CD4-positive, alpha-beta T cell treated with Interleukin-17A for 1 hour (primary cell): ENCODE data around the gene PEX7.
"Not testable (repeated sequence)": the region's sequence is repeated elsewhere in the genome, so short reads cannot be mapped to it uniquely, and the experiment has no call there.

Experiments
- DNase-seq: peaks from one replicate; pipeline ENCODE4 v3.0.0-alpha.2; 2020

The PEX7 gene

GRCh38 chr6:136822376-136823127 is at the start of gene PEX7:
Gene PEX7, plus strand, starts transcription at chr6:136822592. Its CDS starts 74 bp downstream, at chr6:136822666.
- peak; percentile 95 for DNase-seq

GRCh38 chr6:136772685-136773472 is 49.5 kb upstream of the PEX7 start:
- no peak for DNase-seq

GRCh38 chr6:136773473-136773796 is 49.0 kb upstream of the PEX7 start:
- no peak for DNase-seq

GRCh38 chr6:136774228-136775041 is 48.0 kb upstream of the PEX7 start:
- no peak for DNase-seq

- DNase-seq: no peak
These were observed 47.3 kb upstream of the PEX7 start for GRCh38 chr6:136775081-136775480.

GRCh38 chr6:136775548-136775947 is 46.8 kb upstream of the PEX7 start:
- no peak for DNase-seq

- DNase-seq: no peak
These were observed 44.7 kb upstream of the PEX7 start for GRCh38 chr6:136777651-136778050.

GRCh38 chr6:136779682-136780081 is 42.7 kb upstream of the PEX7 start:
- no peak for DNase-seq

- no peak for DNase-seq
These were observed 41.4 kb upstream of the PEX7 start for GRCh38 chr6:136780972-136781371.

- peak; percentile 33 for DNase-seq
These were observed 40.2 kb upstream of the PEX7 start for GRCh38 chr6:136782021-136782770.

GRCh38 chr6:136783021-136783420 is 39.4 kb upstream of the PEX7 start:
- no peak for DNase-seq

GRCh38 chr6:136783495-136784270 is 38.7 kb upstream of the PEX7 start:
- peak; percentile 40 for DNase-seq

GRCh38 chr6:136784271-136784664 is 38.1 kb upstream of the PEX7 start:
- no peak for DNase-seq

GRCh38 chr6:136784910-136785746 is 37.3 kb upstream of the PEX7 start:
- peak; percentile 49 for DNase-seq

GRCh38 chr6:136786658-136787057 is 35.7 kb upstream of the PEX7 start:
- DNase-seq: no peak

- DNase-seq: no peak
These were observed 34.7 kb upstream of the PEX7 start for GRCh38 chr6:136787726-136788068.

GRCh38 chr6:136788069-136788902 is 34.1 kb upstream of the PEX7 start:
- DNase-seq: peak; percentile 79

GRCh38 chr6:136789440-136789839 is 33.0 kb upstream of the PEX7 start:
- not testable (repeated sequence) for DNase-seq

- DNase-seq: no peak
These were observed 31.7 kb upstream of the PEX7 start for GRCh38 chr6:136790411-136791295.
